GM12878 (cell line): Measurements from ENCODE around the gene STEAP3. TPM values are rescaled to one million over a fixed set of nuclear protein-coding genes. Genes with fewer than 3 reads are reported as not detected.

ENCODE experiments used
- ATAC-seq: fragments of 200-7000 bp; cut with Tn5 transposase; 3 replicates; pipeline ENCODE4 v1.9.1; 2020; ENCODE audit warnings: mild to moderate bottlenecking, moderate library complexity
- BruUV-seq: library from RNA; stranded (reverse); fragments of 400-500 nt; replicated peaks from 2 replicates; lab custom pipeline; 2021; lab: Mats Ljungman, UMichigan
- CTCF ChIA-PET: fragments of 300-600 bp; sonication (Branson Sonifier 250); formaldehyde crosslinking; extraction: SDS; loops from one replicate; lab custom pipeline; 2021; ENCODE audit warnings: inconsistent platforms; lab: Yijun Ruan, JAX
- POLR2A ChIA-PET: fragments of 350-600 bp; formaldehyde crosslinking; extraction: SDS; loops from one replicate; lab custom pipeline; 2021; ENCODE audit warnings: inconsistent platforms; lab: Charles Lee
- RAD21 ChIA-PET: fragments of 300-600 bp; sonication (Branson Sonifier 250); formaldehyde crosslinking; loops from one replicate; lab custom pipeline; 2023; ENCODE audit warnings: antibody characterized with exemption; ENCODE audit not compliant: unreplicated experiment; lab: Charles Lee
- SMC1A ChIA-PET: fragments of 300-600 bp; sonication (Branson Sonifier 250); formaldehyde crosslinking; loops from one replicate; lab custom pipeline; 2023; ENCODE audit not compliant: unreplicated experiment, uncharacterized antibody; lab: Charles Lee
- DNase-seq: peaks from one replicate; pipeline ENCODE4 v3.0.0-alpha.2; 2011; ENCODE audit warnings: low read depth, low spot score
- FAIRE-seq: peaks from 3 replicates; lab custom pipeline; 2011; peaks lifted over from hg19 to GRCh38; lab: Jason Lieb, UNC
- H2AFZ ChIP-seq: 2 replicates; pipeline ENCODE4 v1.6.0; 2011; ENCODE audit warnings: low read depth, low read length, control low read depth; ENCODE audit not compliant: control insufficient read depth
- H3K27ac ChIP-seq: 2 replicates; pipeline ENCODE4 v1.5.1; 2011; ENCODE audit warnings: control low read depth; ENCODE audit not compliant: control insufficient read depth, insufficient read depth
- H3K27me3 ChIP-seq, 2 experiments: replicated peaks in 1 of 2; 2 replicates each; pipeline versions ENCODE4 v1.6.0 to v1.6.1; 2011; ENCODE audit warnings: low read length in 1 of 2; ENCODE audit not compliant: control insufficient read depth in 2 of 2, insufficient read depth in 2 of 2
- H3K36me3 ChIP-seq, 2 experiments: 2 replicates each; pipeline ENCODE4 v1.5.1; 2011; ENCODE audit warnings: low read length in 1 of 2; ENCODE audit not compliant: control insufficient read depth in 2 of 2, insufficient read depth in 2 of 2
- H3K4me1 ChIP-seq: 2 replicates; pipeline ENCODE4 v1.6.1; 2011; ENCODE audit warnings: mild to moderate bottlenecking, low read length, moderate library complexity, mixed read lengths; ENCODE audit not compliant: control insufficient read depth, insufficient read depth
- H3K4me2 ChIP-seq: 2 replicates; pipeline ENCODE4 v1.6.0; 2011; ENCODE audit warnings: control low read depth; ENCODE audit not compliant: control insufficient read depth, insufficient read depth
- H3K4me3 ChIP-seq: fragments of 200-600 bp; sonication (generic); 2 replicates; pipeline ENCODE4 v1.5.1; 2016
- H3K79me2 ChIP-seq: 2 replicates; pipeline ENCODE4 v1.6.0; 2011; ENCODE audit warnings: low read length; ENCODE audit not compliant: control insufficient read depth, insufficient read depth
- H3K9ac ChIP-seq: 2 replicates; pipeline ENCODE4 v1.8.0; 2011; ENCODE audit warnings: low read length, control low read depth, mixed read lengths; ENCODE audit not compliant: control insufficient read depth, insufficient read depth
- H3K9me3 ChIP-seq: replicated peaks from 3 replicates; pipeline ENCODE4 v1.5.1; 2011; ENCODE audit warnings: mild to moderate bottlenecking, low read length; ENCODE audit not compliant: control insufficient read depth, insufficient read depth
- H4K20me1 ChIP-seq: 2 replicates; pipeline ENCODE4 v1.6.0; 2011; ENCODE audit not compliant: control insufficient read depth, insufficient read depth
- DPF2 ChIP-seq: fragments of 450-650 bp; IDR thresholded peaks from 2 replicates; pipeline ENCODE4 v1.6.1; 2017; ENCODE audit warnings: mild to moderate bottlenecking
- E4F1 ChIP-seq: fragments of 450-650 bp; IDR thresholded peaks from 2 replicates; pipeline ENCODE4 v1.6.1; 2018; ENCODE audit warnings: borderline replicate concordance, mild to moderate bottlenecking; ENCODE audit not compliant: partially characterized antibody
- PAX8 ChIP-seq: fragments of 450-650 bp; IDR thresholded peaks from 2 replicates; pipeline ENCODE4 v1.6.1; 2017; ENCODE audit warnings: mild to moderate bottlenecking, moderate library complexity
- RAD51 ChIP-seq: fragments of 450-650 bp; IDR thresholded peaks from 2 replicates; pipeline ENCODE4 v1.6.1; 2016; ENCODE audit warnings: moderate library complexity, mild to moderate bottlenecking, inconsistent platforms
- RELA ChIP-seq: fragments of 450-650 bp; IDR thresholded peaks from 2 replicates; pipeline ENCODE4 v1.8.0; 2014; ENCODE audit warnings: borderline replicate concordance; ENCODE audit not compliant: partially characterized antibody
- SRF ChIP-seq, 2 experiments: IDR thresholded peaks; 2 replicates each; pipeline ENCODE4 v1.6.1; 2011; ENCODE audit warnings: low read depth in 2 of 2, low read length in 2 of 2, mild to moderate bottlenecking in 1 of 2, moderate library complexity in 1 of 2
- TCF3 ChIP-seq: IDR thresholded peaks from 2 replicates; pipeline ENCODE4 v1.6.1; 2012; ENCODE audit warnings: low read depth, mild to moderate bottlenecking, low read length, borderline replicate concordance; ENCODE audit not compliant: insufficient read depth
- ZBTB33 ChIP-seq: fragments of 450-650 bp; IDR thresholded peaks from 2 replicates; pipeline ENCODE4 v1.6.1; 2017; ENCODE audit warnings: mild to moderate bottlenecking
- WGBS: methylation state at CpG from one replicate; pipeline ENCODE4 v1.1.6; 2016; ENCODE audit warnings: low lambda C conversion rate; ENCODE audit not compliant: insufficient replicate concordance, insufficient coverage; ENCODE audit errors: missing lambda C conversion rate; 5-methylcytosine and 5-hydroxymethylcytosine counted together
- in situ Hi-C: fragments of 300-500 bp; cut with MboI; formaldehyde crosslinking; loops from 9 replicates; pipeline ENCODE4 v1.14.3; 2018; ENCODE audit warnings: mixed read lengths
- intact Hi-C: fragments of 100-400 bp; cut with micrococcal nuclease; formaldehyde crosslinking; loops from one replicate; pipeline ENCODE4 v1.14.2; 2022; ENCODE audit not compliant: unreplicated experiment
- polyA plus RNA-seq, 11 experiments: library from polyadenylated mRNA; depleted of rRNA in 4 of 11; unstranded in 6 of 11; stranded (reverse) in 5 of 11; fragments of >200 nt; fragmentation: Nextera tagmentation in 4 of 11; fragmentation: Illumina TruSeq in 1 of 11; extraction: Ambion mirVana in 4 of 11; extraction: Trizol in 1 of 11; gene quantifications; 1 replicate in 1 of 11; 2 replicates in 10 of 11; pipeline versions ENCODE4 v1.2.1 to v1.2.3, GENCODE V29; 2011 to 2016; ENCODE audit warnings: inconsistent platforms in 2 of 11, missing spikeins in 2 of 11, low read depth in 1 of 11
- total RNA-seq, 4 experiments: library from RNA; depleted of rRNA in 3 of 4; stranded (reverse); fragments of >200 nt in 3 of 4; fragmentation: Illumina TruSeq in 1 of 4; extraction: Trizol in 1 of 4; gene quantifications; 2 replicates each; pipeline versions ENCODE4 v1.2.1 to v1.2.3, GENCODE V29; 2013 to 2021
- TF ChIP-seq, protein P1 (sequence below): IDR thresholded peaks from 2 replicates; pipeline ENCODE4 v1.6.1; 2012; ENCODE audit warnings: low read length, inconsistent platforms

Gene STEAP3
- total and polyA plus RNA-seq, 10 of the 15 experiments (the other 5 are each of a cell fraction or from before 2014, with no cell fraction given): 0.42 to 8.3 (median 4.8) TPM

- 74% methylated on average over 8 of the region's 8 CpGs for WGBS
- ChIA-PET SMC1A (interaction anchor here (1.0 kb wide), 1 partner anchor 10 kb away, joined by 3 read pairs; no protein-coding TSS in a partner anchor), RAD21 (interaction anchor here (1.1 kb wide), 1 partner anchor 20 kb away, joined by 3 read pairs; no protein-coding TSS in a partner anchor), POLR2A (no interaction called here), CTCF (interaction anchor here (1.0 to 1.4 kb wide), 2 partner anchors 25 to 184 kb away, joined by 3 read pairs; no protein-coding TSS in a partner anchor)
- no peak overlapping the region for H3K9ac ChIP-seq
- no peaks in the 10 kb centered on the region for H3K36me3 ChIP-seq
- H3K4me2 ChIP-seq: no peak overlapping the region
- H3K4me3 ChIP-seq: no peak overlapping the region
- H2AFZ ChIP-seq: no peak overlapping the region
- no TSS peak for BruUV-seq
- in situ Hi-C loops (no loop called here), intact Hi-C loops (no loop called here)
- no peaks in the 10 kb centered on the region for H3K9me3 ChIP-seq
- H3K27ac ChIP-seq: no peak overlapping the region
- no peak for ATAC-seq
- FAIRE-seq: no peak
- no peak for DNase-seq
- H4K20me1 ChIP-seq: no peaks in the 10 kb centered on the region
- no peaks in the 10 kb centered on the region for H3K4me1 ChIP-seq
- no peaks in the 10 kb centered on the region for H3K79me2 ChIP-seq
- TF ChIP-seq RELA (no peak), DPF2 (no peak), PAX8 (no peak), SRF (IDR thresholded peaks at IDR 0.05; ENCODE audit: low read depth in 2 of 2, low read length in 2 of 2) (no peak)
- TF ChIP-seq, protein P1, sequence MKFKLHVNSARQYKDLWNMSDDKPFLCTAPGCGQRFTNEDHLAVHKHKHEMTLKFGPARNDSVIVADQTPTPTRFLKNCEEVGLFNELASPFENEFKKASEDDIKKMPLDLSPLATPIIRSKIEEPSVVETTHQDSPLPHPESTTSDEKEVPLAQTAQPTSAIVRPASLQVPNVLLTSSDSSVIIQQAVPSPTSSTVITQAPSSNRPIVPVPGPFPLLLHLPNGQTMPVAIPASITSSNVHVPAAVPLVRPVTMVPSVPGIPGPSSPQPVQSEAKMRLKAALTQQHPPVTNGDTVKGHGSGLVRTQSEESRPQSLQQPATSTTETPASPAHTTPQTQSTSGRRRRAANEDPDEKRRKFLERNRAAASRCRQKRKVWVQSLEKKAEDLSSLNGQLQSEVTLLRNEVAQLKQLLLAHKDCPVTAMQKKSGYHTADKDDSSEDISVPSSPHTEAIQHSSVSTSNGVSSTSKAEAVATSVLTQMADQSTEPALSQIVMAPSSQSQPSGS: no peak
- H3K27me3 ChIP-seq: no peaks in the 10 kb centered on the region
Measured at GRCh38 chr2:119291588-119292167, 68.0 kb downstream of the STEAP3 start.

- Histone ChIP-seq H3K4me2 (no peak overlapping the region), H3K36me3 (no peaks in the 10 kb centered on the region), H3K79me2 (no peaks in the 10 kb centered on the region), H2AFZ (no peak overlapping the region), H3K27me3 (no peaks in the 10 kb centered on the region), H4K20me1 (no peaks in the 10 kb centered on the region), H3K4me1 (no peaks in the 10 kb centered on the region), H3K4me3 (no peak overlapping the region), H3K27ac (no peak overlapping the region), H3K9ac (no peak overlapping the region), H3K9me3 (no peaks in the 10 kb centered on the region)
- ChIA-PET POLR2A (no interaction called here), SMC1A (no interaction called here), CTCF (interaction anchor here (1.0 to 1.4 kb wide), 2 partner anchors 26 to 184 kb away, joined by 3 read pairs; no protein-coding TSS in a partner anchor), RAD21 (interaction anchor here (1.1 kb wide), 1 partner anchor 19 kb away, joined by 3 read pairs; no protein-coding TSS in a partner anchor)
- no TSS peak for BruUV-seq
- intact Hi-C loops (no loop called here), in situ Hi-C loops (no loop called here)
- ATAC-seq (no peak), DNase-seq (no peak), FAIRE-seq (no peak)
- 83% methylated on average over 8 of the region's 8 CpGs for WGBS
- TF ChIP-seq E4F1: no peak
- no peak for TF ChIP-seq RAD51
- TF ChIP-seq TCF3: no peak
- TF ChIP-seq ZBTB33: no peak
Measured at GRCh38 chr2:119292226-119292625, 68.6 kb downstream of the STEAP3 start.
